HG03108 (cell line): ENCODE measurements around the gene MSX1.
"Not testable (repeated sequence)": the region's sequence is repeated elsewhere in the genome, so short reads cannot be mapped to it uniquely, and the experiment has no call there.

Experiments
- ATAC-seq: cut with Tn5 transposase; IDR thresholded peaks from one replicate; pipeline ENCODE4 v1.9.1; 2021; ENCODE audit warnings: moderate library complexity; ENCODE audit not compliant: unreplicated experiment

The MSX1 gene

DNA sequence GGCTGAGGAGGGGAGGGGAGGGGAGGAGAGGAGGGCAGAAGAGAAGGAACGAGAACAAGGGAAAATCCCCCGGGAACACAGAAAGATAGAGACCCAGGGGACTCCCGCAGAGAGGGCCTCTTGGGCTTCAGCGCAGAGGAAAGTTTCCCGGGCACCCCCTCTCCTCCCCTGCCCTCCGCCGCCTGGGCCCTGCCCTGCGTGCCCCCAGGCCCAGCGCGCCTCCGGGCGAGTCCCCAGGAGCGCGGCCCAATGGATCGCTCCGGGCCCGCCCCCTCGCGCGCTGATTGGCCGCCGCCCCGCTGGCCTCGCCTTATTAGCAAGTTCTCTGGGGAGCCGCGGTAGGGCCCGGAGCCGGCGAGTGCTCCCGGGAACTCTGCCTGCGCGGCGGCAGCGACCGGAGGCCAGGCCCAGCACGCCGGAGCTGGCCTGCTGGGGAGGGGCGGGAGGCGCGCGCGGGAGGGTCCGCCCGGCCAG is at the start of gene MSX1:
MSX1 (plus strand) TSS at position 341 of the 474 bp plus-strand sequence. CDS start 235 bp downstream, outside the sequence.
- ATAC-seq = peak; percentile 86

DNA sequence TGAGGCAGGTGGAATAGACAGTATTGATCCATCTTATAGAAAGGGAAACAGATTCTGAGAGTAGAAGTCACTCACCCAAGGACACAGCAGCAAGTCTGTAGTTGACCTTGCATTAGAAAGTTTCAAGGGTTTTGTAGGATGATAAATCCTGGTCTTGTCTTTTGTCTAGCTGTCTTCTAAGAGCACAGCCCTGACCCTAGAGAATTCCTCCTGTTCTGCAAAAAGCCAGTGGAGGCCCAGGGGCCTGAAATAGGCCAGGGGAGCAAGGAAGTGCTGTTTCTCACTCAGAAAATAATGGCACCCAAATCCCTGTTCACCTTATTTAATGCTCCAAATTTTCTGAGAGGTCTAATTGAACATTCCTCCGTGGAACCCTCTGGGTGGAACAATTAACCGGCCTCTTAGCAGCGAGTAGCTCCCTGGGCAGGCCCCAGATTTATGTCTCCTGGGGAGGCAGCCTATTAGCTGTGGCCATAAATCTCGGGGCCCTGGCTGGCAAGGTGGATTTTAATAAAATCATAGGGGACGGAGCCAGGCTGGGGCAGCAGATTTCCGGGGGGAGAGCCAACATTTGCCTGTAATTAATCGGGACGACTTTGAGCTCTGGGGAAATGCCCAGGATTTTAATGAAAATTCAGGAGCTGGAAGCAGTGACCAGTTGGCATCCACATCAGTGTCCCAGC is 49.2 kb upstream of the MSX1 start:
- no peak for ATAC-seq

- no peak for ATAC-seq
Observed at GRCh38 chr4:4810778-4811177, 48.7 kb upstream of the MSX1 start.

GRCh38 chr4:4812145-4812794 is 47.2 kb upstream of the MSX1 start:
- no peak for ATAC-seq

DNA sequence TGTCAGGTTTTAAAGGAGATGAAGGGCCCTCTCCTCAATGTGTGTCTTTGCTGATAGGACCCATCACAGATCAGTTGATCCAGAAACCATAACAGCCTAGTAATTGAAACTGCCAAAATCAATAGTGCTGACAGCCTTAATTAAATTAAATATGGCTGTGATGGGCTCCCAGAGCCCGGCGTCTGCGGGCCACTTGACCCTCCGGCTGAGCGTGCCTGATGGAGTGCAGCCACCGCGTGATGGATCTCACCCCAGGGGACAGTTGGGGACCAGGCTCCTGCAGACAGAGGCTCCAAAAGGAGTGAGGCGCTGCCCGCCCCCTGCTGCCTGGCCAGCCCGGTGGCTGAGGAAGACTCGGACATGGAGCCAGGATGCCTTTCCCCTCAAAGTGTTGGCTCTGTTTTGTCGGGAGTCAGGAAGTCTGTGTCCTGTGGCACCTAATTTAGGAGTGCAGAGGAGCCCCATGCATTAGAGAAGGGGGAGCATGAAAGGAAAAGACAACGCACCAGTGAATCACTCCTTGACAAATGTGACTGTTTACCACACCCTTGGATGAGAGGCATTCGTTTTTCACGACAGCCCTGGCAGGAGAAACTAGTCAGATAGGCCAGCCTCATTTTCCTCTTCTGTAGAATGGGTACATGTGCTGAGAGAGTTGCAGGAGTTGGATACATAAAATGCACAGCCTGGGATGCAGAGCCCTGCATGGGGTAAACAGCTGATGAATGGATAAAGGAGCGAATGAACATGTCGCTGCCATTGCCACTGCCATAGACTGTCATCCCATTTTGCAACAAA is 40.9 kb upstream of the MSX1 start:
- ATAC-seq = no peak

- no peak for ATAC-seq
Observed at GRCh38 chr4:4819213-4819606, 40.3 kb upstream of the MSX1 start.

DNA sequence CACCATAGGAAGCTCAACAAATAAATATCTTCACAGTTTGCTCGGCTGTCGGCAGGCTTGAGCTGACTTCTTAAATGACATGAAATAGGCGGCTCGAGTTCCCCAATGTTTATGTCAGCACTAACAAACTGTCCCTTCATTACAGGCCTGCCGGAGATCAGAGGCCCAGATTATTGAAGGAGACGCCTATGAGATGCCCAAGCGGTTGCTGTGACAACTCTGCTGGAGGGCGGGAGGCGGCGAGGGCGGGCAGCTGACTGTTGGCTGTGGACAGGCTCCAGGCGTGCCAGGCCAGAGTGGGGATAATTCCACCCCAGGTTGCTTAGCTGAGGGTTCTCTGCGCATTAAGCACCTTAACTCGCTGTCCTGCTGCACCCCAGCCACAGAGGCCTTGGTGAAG is 39.2 kb upstream of the MSX1 start:
- no peak for ATAC-seq

DNA sequence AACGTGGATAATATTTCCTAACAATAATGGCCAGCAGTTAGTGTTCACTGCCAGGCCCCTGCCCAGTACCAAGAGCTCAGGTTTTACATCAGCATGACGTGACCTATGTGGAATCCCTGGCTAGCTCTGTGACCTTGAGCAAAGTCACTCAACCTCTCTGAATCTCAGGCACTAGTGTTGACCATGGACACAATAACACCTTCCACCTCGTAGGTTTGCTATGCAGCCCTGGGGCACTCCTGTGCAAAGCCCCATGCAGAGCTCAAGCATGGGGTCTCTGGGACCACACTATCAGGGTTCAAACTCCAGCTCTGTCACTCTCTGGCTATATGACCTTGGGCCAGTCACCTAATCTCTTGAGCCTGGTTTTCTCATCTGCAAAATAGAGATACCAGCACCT is 38.7 kb upstream of the MSX1 start:
- no peak for ATAC-seq

DNA sequence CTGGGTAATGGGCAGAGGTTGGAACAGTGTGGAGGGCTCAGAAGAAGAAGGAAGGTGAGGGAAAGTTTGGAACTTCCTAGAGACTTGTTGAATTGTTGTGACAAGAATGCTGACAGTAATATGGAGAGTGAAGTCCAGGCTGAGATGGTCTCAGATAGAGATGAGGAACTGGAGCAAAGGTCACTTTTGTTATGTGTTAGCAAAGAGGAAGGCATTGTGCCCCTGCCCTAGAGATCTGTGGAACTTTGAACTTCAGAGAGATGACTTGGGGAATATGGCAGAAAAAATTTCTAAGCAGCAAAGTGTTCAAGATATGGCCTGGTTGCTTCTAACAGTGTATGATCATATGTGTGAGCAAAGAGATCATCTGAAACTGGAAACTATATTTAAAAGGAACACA is 37.9 kb upstream of the MSX1 start:
- ATAC-seq = no peak

DNA sequence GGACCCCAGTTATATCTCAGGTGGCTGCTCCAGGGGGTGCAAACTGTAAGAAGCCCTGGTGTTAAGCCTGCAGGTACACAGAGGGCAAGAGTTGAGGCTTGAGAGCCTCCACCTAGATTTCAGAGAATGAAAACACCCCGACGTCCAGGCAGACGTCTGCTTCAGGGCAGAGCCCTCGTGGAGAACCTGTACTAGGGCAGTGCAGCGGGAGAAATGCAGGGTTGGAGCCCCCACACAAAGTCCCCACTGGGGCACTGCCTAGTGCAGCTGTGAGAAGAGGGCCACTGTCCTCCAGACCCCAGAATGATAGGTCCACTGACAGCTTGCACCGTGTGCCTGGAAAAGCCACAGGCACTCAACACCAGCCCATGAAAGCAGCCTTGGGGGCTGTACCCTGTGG is 37.2 kb upstream of the MSX1 start:
- ATAC-seq = not testable (repeated sequence)

- no peak for ATAC-seq
Observed at GRCh38 chr4:4823621-4824162, 35.8 kb upstream of the MSX1 start.

- no peak for ATAC-seq
Observed at GRCh38 chr4:4824232-4824631, 35.2 kb upstream of the MSX1 start.

DNA sequence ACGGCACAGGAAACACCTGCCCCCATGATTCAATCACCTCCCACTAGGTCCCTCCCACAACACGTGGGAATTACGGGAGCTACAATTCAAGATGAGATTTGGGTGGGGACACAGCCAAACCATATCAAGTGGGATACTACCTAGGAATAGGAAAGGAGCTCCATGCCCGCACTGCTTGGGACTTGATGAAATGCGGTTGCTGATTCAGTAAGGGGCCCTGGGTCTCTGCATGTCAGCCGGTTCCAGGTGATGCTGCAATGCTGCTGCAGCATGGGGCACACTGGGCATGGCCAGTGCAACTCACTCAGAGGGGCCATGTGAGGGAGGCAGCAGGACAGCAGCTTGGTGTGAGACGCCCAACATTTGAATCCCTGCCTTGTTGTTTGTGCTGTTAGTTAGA is 34.0 kb upstream of the MSX1 start:
- no peak for ATAC-seq

- ATAC-seq = no peak
Observed at GRCh38 chr4:4829837-4830236, 29.6 kb upstream of the MSX1 start.

DNA sequence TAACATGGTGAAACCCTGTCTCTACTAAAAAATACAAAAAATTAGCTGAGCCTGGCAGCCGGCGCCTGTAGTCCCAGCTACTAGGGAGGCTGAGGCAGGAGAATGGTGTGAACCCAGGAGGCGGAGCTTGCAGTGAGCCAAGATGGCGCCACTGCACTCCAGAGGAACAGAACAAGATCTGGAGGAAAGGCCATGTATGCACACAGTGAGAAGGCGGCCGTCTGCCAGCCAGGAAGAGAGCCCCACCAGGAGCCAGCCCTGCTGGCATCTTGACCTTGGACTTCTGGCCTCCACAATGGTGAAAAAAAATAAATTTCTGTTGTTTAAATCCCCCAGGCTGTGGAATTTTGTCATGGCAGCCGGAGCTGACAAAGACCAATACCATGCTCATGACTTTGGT is 28.2 kb upstream of the MSX1 start:
- ATAC-seq = no peak

GRCh38 chr4:4831825-4832224 is 27.6 kb upstream of the MSX1 start:
- ATAC-seq = no peak

DNA sequence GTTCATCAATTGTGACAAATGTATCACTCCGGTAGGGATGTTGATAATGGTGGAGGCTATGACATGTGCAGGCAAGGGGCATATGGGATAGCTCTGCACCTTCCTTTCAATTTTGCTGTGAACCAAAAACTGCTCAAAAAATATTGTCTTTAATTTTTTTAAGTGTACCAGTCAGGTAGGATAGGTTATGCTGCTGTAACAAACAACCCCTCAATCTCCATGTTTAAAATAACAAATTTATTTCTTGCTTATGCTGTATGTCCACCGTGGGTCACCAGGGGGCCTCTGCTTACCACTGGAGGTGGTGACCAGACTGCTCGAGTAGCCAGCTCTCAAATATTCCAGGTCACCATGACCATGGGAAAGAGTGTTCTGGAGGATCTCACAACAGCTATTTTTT is 23.4 kb upstream of the MSX1 start:
- ATAC-seq = no peak

DNA sequence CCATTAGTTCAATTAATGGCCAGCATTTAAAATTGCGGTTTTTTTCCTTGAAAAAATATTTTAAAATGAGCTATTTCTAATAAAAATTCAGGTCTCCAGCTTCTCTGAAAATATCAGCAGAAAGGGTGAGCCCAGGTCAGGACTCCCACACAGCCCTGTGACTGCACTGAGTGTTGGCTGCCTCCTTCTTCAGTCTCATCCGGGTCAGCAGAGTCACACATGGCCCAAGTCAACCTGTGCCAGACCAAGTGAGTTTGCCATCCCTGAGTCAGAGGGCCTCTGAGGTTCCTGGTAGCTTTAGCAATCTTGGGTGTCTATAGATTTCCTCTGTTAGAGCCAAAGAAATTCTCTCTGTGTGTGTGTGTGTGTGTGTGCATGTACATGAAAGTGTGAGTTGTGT is 22.1 kb upstream of the MSX1 start:
- no peak for ATAC-seq

GRCh38 chr4:4838051-4838935 is 21.2 kb upstream of the MSX1 start:
- no peak for ATAC-seq

DNA sequence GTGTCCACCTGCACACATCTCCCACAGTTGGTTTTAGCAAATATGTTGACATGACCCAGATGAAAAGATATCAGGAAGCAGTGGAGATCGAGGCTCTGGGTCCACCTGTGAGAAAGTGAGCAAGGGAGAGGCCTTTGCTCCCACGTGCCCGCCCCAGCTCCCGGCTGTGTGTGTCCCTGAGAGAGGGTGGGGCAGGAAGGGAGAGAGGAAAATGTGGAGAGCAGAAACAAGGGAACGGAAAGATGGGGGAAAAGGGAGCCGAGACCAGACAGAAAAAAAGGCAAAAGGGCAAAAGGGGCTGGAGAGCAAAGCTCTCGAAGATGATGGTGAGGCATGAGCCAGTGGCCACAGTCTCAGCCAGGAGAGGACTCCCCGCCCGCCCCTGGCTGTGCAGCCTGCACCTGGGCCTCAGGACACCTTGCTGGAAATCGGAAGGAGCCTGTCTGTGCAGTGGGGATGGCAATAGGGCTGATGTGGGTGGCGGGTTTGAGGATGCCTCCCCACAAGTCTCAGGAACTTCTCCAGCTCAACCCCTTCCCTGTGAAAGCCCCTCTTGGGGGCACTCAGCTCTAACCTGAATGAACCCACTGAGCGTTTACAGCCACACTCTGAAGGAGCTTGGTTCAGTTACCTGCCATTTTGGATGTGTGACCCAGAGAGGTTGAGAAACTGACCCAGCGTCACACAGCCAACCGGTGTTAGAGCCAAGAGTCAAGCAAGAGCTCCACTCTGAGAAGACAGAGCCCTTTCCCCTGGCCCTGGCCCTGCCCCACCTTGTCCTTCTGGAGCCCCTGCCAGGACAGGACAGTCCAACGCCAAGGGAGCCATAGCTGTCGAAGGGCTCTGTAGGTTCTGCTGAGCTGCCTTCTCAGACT is 20.3 kb upstream of the MSX1 start:
- no peak for ATAC-seq
